ENCODE data around the gene RNF224.

DNA sequence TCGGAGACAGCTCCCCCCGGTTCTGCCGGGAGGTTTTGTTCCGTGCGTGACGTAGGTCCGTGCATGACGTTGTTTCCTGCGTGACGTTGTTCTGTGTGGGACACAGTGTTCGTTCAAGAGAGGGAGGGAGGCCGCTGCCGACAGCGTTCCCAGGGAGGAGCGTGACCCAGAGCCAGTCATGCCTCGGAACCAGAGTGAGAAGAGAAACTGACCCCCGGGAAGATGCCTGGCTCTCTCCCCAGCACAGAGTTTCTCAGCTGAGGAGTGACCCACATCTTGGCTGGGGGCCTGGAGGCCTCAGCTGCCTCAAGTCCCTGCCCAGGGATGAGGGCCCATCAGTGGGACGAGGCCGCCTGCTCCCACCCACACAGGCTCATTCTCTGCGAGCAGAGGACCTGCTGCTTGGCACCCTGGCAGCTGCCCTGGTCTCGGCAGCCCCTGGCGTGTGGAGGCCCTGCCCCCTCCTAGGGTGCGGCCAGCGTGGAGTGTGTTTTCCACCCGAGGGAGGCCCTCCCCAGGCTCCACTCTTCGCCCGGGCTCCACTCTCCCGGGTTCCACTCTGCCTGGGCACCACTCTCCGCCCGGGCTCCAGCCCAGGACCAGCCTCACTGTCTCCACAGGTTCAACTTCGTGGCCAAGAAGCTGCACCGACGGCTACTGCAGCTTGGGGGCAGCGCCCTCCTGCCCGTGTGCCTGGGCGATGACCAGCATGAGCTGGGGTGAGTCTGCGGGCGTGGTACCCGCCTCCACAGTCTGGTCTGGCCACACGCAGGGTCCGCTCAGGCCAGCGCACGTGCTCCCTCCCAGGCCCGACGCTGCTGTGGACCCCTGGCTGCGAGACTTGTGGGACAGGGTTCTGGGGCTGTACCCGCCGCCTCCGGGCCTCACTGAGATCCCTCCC, 13.9 kb upstream of the RNF224 start:
- no peak for TF ChIP-seq ATF3 (IDR thresholded peaks at IDR 0.05)
- TF ChIP-seq, protein P1, sequence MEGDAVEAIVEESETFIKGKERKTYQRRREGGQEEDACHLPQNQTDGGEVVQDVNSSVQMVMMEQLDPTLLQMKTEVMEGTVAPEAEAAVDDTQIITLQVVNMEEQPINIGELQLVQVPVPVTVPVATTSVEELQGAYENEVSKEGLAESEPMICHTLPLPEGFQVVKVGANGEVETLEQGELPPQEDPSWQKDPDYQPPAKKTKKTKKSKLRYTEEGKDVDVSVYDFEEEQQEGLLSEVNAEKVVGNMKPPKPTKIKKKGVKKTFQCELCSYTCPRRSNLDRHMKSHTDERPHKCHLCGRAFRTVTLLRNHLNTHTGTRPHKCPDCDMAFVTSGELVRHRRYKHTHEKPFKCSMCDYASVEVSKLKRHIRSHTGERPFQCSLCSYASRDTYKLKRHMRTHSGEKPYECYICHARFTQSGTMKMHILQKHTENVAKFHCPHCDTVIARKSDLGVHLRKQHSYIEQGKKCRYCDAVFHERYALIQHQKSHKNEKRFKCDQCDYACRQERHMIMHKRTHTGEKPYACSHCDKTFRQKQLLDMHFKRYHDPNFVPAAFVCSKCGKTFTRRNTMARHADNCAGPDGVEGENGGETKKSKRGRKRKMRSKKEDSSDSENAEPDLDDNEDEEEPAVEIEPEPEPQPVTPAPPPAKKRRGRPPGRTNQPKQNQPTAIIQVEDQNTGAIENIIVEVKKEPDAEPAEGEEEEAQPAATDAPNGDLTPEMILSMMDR (IDR thresholded peaks at IDR 0.05 in 2 of 3, conservative IDR thresholded peaks at IDR 0.05 in 1 of 3; ENCODE audit: borderline replicate concordance in 1 of 3, insufficient read depth in 1 of 3, low read depth in 2 of 3, low read length in 2 of 3), result peak in 2 of 3 experiments; percentile 63; a peak in 4 of 6 replicates
- no peak for TF ChIP-seq EZH2 (IDR thresholded peaks at IDR 0.05)
- no peak for TF ChIP-seq POLR2AphosphoS5 (IDR thresholded peaks at IDR 0.05; ENCODE audit: low read depth, low read length)
- TF ChIP-seq POLR2A (IDR thresholded peaks at IDR 0.05; ENCODE audit: borderline replicate concordance, extremely low read depth, insufficient read depth, insufficient read length), result no peak
- no peak for TF ChIP-seq ZNF274 (IDR thresholded peaks at IDR 0.05; ENCODE audit: low read depth, low read length)
- TF ChIP-seq, protein P2, sequence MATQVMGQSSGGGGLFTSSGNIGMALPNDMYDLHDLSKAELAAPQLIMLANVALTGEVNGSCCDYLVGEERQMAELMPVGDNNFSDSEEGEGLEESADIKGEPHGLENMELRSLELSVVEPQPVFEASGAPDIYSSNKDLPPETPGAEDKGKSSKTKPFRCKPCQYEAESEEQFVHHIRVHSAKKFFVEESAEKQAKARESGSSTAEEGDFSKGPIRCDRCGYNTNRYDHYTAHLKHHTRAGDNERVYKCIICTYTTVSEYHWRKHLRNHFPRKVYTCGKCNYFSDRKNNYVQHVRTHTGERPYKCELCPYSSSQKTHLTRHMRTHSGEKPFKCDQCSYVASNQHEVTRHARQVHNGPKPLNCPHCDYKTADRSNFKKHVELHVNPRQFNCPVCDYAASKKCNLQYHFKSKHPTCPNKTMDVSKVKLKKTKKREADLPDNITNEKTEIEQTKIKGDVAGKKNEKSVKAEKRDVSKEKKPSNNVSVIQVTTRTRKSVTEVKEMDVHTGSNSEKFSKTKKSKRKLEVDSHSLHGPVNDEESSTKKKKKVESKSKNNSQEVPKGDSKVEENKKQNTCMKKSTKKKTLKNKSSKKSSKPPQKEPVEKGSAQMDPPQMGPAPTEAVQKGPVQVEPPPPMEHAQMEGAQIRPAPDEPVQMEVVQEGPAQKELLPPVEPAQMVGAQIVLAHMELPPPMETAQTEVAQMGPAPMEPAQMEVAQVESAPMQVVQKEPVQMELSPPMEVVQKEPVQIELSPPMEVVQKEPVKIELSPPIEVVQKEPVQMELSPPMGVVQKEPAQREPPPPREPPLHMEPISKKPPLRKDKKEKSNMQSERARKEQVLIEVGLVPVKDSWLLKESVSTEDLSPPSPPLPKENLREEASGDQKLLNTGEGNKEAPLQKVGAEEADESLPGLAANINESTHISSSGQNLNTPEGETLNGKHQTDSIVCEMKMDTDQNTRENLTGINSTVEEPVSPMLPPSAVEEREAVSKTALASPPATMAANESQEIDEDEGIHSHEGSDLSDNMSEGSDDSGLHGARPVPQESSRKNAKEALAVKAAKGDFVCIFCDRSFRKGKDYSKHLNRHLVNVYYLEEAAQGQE (IDR thresholded peaks at IDR 0.05; ENCODE audit: low read depth), result no peak
- no peak for TF ChIP-seq JUND (IDR thresholded peaks at IDR 0.05)

Measured in HCT116 (cell line).